Measurements from ENCODE around the gene NAA80. TPM values are rescaled to one million over a fixed set of nuclear protein-coding genes. Genes with fewer than 3 reads are reported as not detected.

The NAA80 gene
- total and polyA plus RNA-seq, 2 of the 13 experiments (the other 11 are each of a cell fraction or from before 2014, with no cell fraction given), result 3.4 to 8.7 TPM

DNA sequence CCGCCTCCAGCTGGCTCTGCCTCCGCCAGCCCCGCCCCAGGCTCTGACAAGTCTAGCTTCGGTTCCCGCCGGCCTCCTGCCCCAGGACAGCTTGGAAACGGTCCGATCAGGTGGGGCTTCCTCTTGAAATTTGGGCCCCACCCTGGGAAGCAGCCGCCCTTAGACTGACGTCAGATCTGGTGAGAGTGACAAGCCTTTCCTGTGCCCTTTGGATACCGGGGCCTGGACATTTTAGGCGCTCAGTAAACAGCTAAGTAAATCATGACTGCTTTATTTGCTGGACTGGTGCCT lies 378 bp upstream of the NAA80 start (continued):
- TF ChIP-seq, protein P1, sequence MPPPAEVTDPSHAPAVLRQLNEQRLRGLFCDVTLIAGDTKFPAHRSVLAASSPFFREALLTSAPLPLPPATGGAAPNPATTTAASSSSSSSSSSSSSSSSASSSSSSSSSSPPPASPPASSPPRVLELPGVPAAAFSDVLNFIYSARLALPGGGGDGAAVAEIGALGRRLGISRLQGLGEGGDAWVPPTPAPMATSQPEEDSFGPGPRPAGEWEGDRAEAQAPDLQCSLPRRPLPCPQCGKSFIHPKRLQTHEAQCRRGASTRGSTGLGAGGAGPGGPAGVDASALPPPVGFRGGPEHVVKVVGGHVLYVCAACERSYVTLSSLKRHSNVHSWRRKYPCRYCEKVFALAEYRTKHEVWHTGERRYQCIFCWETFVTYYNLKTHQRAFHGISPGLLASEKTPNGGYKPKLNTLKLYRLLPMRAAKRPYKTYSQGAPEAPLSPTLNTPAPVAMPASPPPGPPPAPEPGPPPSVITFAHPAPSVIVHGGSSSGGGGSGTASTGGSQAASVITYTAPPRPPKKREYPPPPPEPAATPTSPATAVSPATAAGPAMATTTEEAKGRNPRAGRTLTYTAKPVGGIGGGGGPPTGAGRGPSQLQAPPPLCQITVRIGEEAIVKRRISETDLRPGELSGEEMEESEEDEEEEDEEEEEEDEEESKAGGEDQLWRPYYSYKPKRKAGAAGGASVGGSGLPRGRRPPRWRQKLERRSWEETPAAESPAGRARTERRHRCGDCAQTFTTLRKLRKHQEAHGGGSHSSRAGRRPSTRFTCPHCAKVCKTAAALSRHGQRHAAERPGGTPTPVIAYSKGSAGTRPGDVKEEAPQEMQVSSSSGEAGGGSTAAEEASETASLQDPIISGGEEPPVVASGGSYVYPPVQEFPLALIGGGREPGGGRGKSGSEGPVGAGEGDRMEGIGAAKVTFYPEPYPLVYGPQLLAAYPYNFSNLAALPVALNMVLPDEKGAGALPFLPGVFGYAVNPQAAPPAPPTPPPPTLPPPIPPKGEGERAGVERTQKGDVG (CRISPR knock-in tag; IDR thresholded peaks at IDR 0.05; ENCODE audit: borderline replicate concordance), result no peak
- TF ChIP-seq TCF12 (IDR thresholded peaks at IDR 0.05) (no peak), TCF12 (CRISPR knock-in tag; IDR thresholded peaks at IDR 0.05) (no peak), KLF16 (CRISPR knock-in tag; IDR thresholded peaks at IDR 0.05) (no peak), DR1 (CRISPR knock-in tag; IDR thresholded peaks at IDR 0.05) (0 out of 2 replicates have a peak, but pooled peaks have one; percentile 31), KMT2A (CRISPR knock-in tag; IDR thresholded peaks at IDR 0.05) (no peak), JUND (CRISPR knock-in tag; IDR thresholded peaks at IDR 0.05) (no peak), SAP130 (CRISPR knock-in tag; IDR thresholded peaks at IDR 0.05; ENCODE audit: low read depth) (peak; percentile 60), HOXA5 (CRISPR knock-in tag; IDR thresholded peaks at IDR 0.05) (no peak), ZNF629 (CRISPR knock-in tag; conservative IDR thresholded peaks at IDR 0.05) (no peak), AKAP8 (CRISPR knock-in tag; IDR thresholded peaks at IDR 0.05) (no peak; the same call in 1 of the 2 replicates), DNMT1 (CRISPR knock-in tag; IDR thresholded peaks at IDR 0.05) (no peak), ZNF878 (CRISPR knock-in tag; IDR thresholded peaks at IDR 0.05) (no peak; the same call in 1 of the 2 replicates), RFX3 (CRISPR knock-in tag; IDR thresholded peaks at IDR 0.05) (no peak), ZNF678 (CRISPR knock-in tag; IDR thresholded peaks at IDR 0.05) (no peak)
- TF ChIP-seq, protein P2, sequence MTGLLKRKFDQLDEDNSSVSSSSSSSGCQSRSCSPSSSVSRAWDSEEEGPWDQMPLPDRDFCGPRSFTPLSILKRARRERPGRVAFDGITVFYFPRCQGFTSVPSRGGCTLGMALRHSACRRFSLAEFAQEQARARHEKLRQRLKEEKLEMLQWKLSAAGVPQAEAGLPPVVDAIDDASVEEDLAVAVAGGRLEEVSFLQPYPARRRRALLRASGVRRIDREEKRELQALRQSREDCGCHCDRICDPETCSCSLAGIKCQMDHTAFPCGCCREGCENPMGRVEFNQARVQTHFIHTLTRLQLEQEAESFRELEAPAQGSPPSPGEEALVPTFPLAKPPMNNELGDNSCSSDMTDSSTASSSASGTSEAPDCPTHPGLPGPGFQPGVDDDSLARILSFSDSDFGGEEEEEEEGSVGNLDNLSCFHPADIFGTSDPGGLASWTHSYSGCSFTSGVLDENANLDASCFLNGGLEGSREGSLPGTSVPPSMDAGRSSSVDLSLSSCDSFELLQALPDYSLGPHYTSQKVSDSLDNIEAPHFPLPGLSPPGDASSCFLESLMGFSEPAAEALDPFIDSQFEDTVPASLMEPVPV (CRISPR knock-in tag; IDR thresholded peaks at IDR 0.05), result 0 out of 2 replicates have a peak, but pooled peaks have one; percentile 15
- TF ChIP-seq, protein P3, sequence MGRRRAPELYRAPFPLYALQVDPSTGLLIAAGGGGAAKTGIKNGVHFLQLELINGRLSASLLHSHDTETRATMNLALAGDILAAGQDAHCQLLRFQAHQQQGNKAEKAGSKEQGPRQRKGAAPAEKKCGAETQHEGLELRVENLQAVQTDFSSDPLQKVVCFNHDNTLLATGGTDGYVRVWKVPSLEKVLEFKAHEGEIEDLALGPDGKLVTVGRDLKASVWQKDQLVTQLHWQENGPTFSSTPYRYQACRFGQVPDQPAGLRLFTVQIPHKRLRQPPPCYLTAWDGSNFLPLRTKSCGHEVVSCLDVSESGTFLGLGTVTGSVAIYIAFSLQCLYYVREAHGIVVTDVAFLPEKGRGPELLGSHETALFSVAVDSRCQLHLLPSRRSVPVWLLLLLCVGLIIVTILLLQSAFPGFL (CRISPR knock-in tag; IDR thresholded peaks at IDR 0.05), result no peak
- TF ChIP-seq, protein P4, sequence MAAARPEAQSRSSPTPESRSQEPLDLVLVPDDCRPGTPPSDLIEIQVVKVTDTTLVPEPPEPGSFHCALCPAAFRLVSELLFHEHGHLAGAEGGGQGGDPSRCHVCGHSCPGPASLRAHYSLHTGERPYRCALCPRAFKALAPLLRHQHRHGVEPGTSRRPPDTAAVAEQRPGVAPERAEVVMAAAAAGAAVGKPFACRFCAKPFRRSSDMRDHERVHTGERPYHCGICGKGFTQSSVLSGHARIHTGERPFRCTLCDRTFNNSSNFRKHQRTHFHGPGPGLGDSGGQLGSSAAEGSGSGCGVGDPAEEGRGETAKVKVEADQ (CRISPR knock-in tag; IDR thresholded peaks at IDR 0.05; ENCODE audit: borderline replicate concordance), result no peak
- TF ChIP-seq, protein P5, sequence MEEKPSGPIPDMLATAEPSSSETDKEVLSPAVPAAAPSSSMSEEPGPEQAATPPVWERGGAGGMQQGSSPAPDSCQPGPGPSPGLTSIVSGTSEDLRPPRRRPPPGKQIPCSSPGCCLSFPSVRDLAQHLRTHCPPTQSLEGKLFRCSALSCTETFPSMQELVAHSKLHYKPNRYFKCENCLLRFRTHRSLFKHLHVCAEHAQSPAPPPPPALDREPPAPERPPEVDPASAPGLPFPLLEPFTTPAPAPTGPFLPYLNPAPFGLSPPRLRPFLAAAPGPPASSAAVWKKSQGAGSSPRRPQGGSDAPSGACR (CRISPR knock-in tag; IDR thresholded peaks at IDR 0.05), result no peak
- TF ChIP-seq, protein P6, sequence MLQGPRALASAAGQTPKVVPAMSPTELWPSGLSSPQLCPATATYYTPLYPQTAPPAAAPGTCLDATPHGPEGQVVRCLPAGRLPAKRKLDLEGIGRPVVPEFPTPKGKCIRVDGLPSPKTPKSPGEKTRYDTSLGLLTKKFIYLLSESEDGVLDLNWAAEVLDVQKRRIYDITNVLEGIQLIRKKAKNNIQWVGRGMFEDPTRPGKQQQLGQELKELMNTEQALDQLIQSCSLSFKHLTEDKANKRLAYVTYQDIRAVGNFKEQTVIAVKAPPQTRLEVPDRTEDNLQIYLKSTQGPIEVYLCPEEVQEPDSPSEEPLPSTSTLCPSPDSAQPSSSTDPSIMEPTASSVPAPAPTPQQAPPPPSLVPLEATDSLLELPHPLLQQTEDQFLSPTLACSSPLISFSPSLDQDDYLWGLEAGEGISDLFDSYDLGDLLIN (CRISPR knock-in tag; IDR thresholded peaks at IDR 0.05; ENCODE audit: borderline replicate concordance), result no peak
- TF ChIP-seq, protein P7, sequence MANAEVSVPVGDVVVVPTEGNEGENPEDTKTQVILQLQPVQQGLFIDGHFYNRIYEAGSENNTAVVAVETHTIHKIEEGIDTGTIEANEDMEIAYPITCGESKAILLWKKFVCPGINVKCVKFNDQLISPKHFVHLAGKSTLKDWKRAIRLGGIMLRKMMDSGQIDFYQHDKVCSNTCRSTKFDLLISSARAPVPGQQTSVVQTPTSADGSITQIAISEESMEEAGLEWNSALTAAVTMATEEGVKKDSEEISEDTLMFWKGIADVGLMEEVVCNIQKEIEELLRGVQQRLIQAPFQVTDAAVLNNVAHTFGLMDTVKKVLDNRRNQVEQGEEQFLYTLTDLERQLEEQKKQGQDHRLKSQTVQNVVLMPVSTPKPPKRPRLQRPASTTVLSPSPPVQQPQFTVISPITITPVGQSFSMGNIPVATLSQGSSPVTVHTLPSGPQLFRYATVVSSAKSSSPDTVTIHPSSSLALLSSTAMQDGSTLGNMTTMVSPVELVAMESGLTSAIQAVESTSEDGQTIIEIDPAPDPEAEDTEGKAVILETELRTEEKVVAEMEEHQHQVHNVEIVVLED (CRISPR knock-in tag; IDR thresholded peaks at IDR 0.05; ENCODE audit: borderline replicate concordance), result no peak
